Uterus (tissue), 4 donors: ENCODE data around the gene SFXN5. TPM values are rescaled to one million over a fixed set of nuclear protein-coding genes. Genes with fewer than 3 reads are reported as not detected.

ENCODE experiments used
- DNase-seq, 2 donors: peaks; one replicate each; pipeline ENCODE4 v3.0.0-alpha.2; 2019 to 2020
- H3K27ac ChIP-seq, 2 donors: fragments of 200-600 bp; sonication (generic); 1 replicate in 1 of 2; 2 replicates in 1 of 2; pipeline ENCODE4 v1.5.1; 2016 to 2018
- H3K27me3 ChIP-seq, 2 donors: fragments of 200-600 bp; sonication (generic); one replicate each; pipeline ENCODE4 v1.5.1; 2018 to 2019; ENCODE audit warnings: control low read depth in 1 of 2
- H3K36me3 ChIP-seq, 2 donors: fragments of 200-600 bp; sonication (generic); one replicate each; pipeline ENCODE4 v1.5.1; 2019; ENCODE audit warnings: control low read depth in 1 of 2
- H3K4me1 ChIP-seq, 2 donors: fragments of 200-600 bp; sonication (generic); one replicate each; pipeline ENCODE4 v1.5.1; 2018 to 2019; ENCODE audit warnings: control low read depth in 1 of 2
- H3K4me3 ChIP-seq, 2 donors: fragments of 200-600 bp; sonication (generic); 1 replicate in 1 of 2; 2 replicates in 1 of 2; pipeline ENCODE4 v1.5.1; 2018 to 2019; ENCODE audit warnings: mild to moderate bottlenecking in 1 of 2
- H3K9me3 ChIP-seq, 2 donors: fragments of 200-600 bp; sonication (generic); one replicate each; pipeline ENCODE4 v1.5.1; 2019; ENCODE audit warnings: control low read depth in 1 of 2
- CTCF ChIP-seq, 4 experiments: fragments of 200-600 bp in 2 of 4; fragments of 450-650 bp in 2 of 4; sonication (generic) in 2 of 4; IDR thresholded peaks; one replicate each; pipeline ENCODE4 v1.5.1; 2016 to 2019; ENCODE audit warnings: antibody characterized with exemption in 4 of 4, mild to moderate bottlenecking in 2 of 4, moderate library complexity in 1 of 4
- POLR2A ChIP-seq, 2 donors: fragments of 450-650 bp; IDR thresholded peaks; one replicate each; pipeline ENCODE4 v1.6.1; 2016; ENCODE audit warnings: antibody characterized with exemption in 2 of 2, mild to moderate bottlenecking in 1 of 2, moderate library complexity in 1 of 2
- intact Hi-C: fragments of 100-400 bp; cut with DNase I; formaldehyde crosslinking; loops from one replicate; pipeline ENCODE4 v1.15.1; 2023; ENCODE audit warnings: low total_unique reads
- total RNA-seq, 4 donors: library from RNA; depleted of rRNA in 3 of 4; stranded (reverse); fragments of >200 nt in 3 of 4; gene quantifications; one replicate each; pipeline versions ENCODE4 v1.1.0 to v1.2.4, GENCODE V29; 2014 to 2023
- donor health status: DM: yes; HTN: yes; CAD: no.

The SFXN5 gene
- total RNA-seq, 4 donors from 2014 or later, result 2.1 to 16.0 (median 10.6) TPM

- TF ChIP-seq POLR2A (IDR thresholded peaks at IDR 0.05) (no peak), CTCF (IDR thresholded peaks at IDR 0.05) (no peak)
- no peak for DNase-seq
- H3K4me3 ChIP-seq, result no peak overlapping the region
- H3K27me3 ChIP-seq, result no peaks in the 10 kb centered on the region
- H3K4me1 ChIP-seq, result peaks cover 0 to 9% of the 10 kb centered on the region in 2 donors
- intact Hi-C loops, result no loop called here
- no peaks in the 10 kb centered on the region for H3K9me3 ChIP-seq
- H3K36me3 ChIP-seq, result no peaks in the 10 kb centered on the region
- H3K27ac ChIP-seq, result no peak overlapping the region
Observed at GRCh38 chr2:72940361-72940760, 131.2 kb downstream of the SFXN5 start.

- intact Hi-C loops, result no loop called here
- Histone ChIP-seq H3K4me1 (peaks cover 0 to 9% of the 10 kb centered on the region in 2 donors), H3K27ac (no peak overlapping the region), H3K4me3 (no peak overlapping the region), H3K36me3 (no peaks in the 10 kb centered on the region), H3K27me3 (no peaks in the 10 kb centered on the region), H3K9me3 (no peaks in the 10 kb centered on the region)
- TF ChIP-seq CTCF (IDR thresholded peaks at IDR 0.05), result no peak
- no peak for TF ChIP-seq POLR2A (IDR thresholded peaks at IDR 0.05)
- no peak for DNase-seq
Observed at GRCh38 chr2:72938455-72938854, 133.1 kb downstream of the SFXN5 start.

GRCh38 chr2:72937356-72937669, 134.2 kb downstream of the SFXN5 start:
- Histone ChIP-seq H3K4me3 (no peak overlapping the region), H3K36me3 (no peaks in the 10 kb centered on the region), H3K9me3 (no peaks in the 10 kb centered on the region), H3K4me1 (peaks cover 0 to 9% of the 10 kb centered on the region in 2 donors), H3K27me3 (no peaks in the 10 kb centered on the region), H3K27ac (no peak overlapping the region)
- intact Hi-C loops, result no loop called here
- DNase-seq, result no peak
- TF ChIP-seq CTCF (IDR thresholded peaks at IDR 0.05), result no peak

- TF ChIP-seq CTCF (IDR thresholded peaks at IDR 0.05), result no peak
- no peak for TF ChIP-seq POLR2A (IDR thresholded peaks at IDR 0.05)
Observed at GRCh38 chr2:72936660-72937355, 134.7 kb downstream of the SFXN5 start.

GRCh38 chr2:72935611-72935957, 135.9 kb downstream of the SFXN5 start:
- TF ChIP-seq POLR2A (IDR thresholded peaks at IDR 0.05) (no peak), CTCF (IDR thresholded peaks at IDR 0.05) (no peak)
- Histone ChIP-seq H3K9me3 (no peaks in the 10 kb centered on the region), H3K36me3 (no peaks in the 10 kb centered on the region), H3K4me1 (peaks cover 0 to 9% of the 10 kb centered on the region in 2 donors), H3K27ac (no peak overlapping the region), H3K4me3 (no peak overlapping the region), H3K27me3 (no peaks in the 10 kb centered on the region)
- no peak for DNase-seq
- intact Hi-C loops, result no loop called here

More at GRCh38 chr2:72936660-72937355, 134.7 kb downstream of the SFXN5 start:
- H3K4me3 ChIP-seq, result no peak overlapping the region
- intact Hi-C loops, result no loop called here
- peak; percentile 23 to 32 for DNase-seq
- H3K4me1 ChIP-seq, result peaks cover 0 to 9% of the 10 kb centered on the region in 2 donors
- no peaks in the 10 kb centered on the region for H3K27me3 ChIP-seq
- no peaks in the 10 kb centered on the region for H3K36me3 ChIP-seq
- no peak overlapping the region for H3K27ac ChIP-seq
- no peaks in the 10 kb centered on the region for H3K9me3 ChIP-seq
